ENCODE measurements around the gene DUOXA2.
"Not testable (repeated sequence)": the region's sequence is repeated elsewhere in the genome, so short reads cannot be mapped to it uniquely, and the experiment has no call there.

Gene DUOXA2

DNA sequence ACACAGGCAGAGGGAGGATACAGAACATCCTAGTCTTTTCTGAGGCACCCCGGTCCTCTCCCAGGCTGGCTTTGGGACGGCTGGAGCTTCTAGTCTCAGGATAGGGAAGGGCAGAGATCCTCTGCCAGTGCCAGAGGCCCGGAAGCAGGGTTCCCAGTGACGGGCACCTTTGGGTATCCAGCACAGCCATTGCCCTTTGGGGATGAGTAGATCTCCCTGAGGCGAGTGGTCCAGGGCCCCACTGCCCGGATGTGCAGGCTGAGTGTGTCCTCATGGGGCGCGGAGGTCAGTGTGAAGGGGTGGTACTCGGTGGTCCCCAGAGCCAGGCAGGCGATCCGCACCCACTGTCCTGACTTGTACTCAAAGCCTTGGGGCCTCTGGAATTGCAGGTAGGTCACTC, 18.5 kb upstream of the DUOXA2 start:
- DNase-seq (ENCODE audit: low spot score), result no peak

- DNase-seq (ENCODE audit: low spot score), result no peak
Measured at GRCh38 chr15:45097466-45097865, 16.7 kb upstream of the DUOXA2 start.

DNA sequence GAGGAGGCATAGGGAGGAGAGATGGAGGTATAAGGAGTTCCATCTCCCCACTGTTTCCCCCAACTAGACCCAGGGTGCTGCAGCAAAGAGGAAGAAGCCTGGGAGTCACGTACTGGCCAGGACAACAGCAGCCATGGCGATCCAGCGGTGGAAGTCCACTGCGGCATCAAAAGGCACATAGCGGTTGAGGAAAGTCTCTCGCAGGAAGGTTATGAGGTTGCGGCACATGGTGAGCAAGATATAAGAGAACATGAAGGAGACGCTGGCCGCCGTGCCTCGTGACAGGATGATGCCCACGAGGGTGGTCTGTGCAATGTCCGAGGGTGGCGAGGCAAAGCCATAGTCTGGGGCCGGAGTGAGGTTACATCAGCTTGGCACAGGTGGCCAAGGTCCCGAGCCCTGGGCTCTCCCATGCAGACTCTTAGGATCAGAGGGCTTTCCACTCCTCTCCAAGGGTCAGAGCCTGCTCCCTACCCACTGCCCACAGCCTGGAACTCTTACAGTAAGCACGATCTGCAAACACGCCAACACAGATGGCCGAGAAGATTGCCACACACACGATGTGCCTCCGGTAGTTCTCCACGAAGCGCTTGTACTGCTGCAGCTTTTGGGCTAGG, 14.5 kb upstream of the DUOXA2 start:
- DNase-seq (ENCODE audit: low spot score), result no peak

- no peak for DNase-seq (ENCODE audit: low spot score)
Measured at GRCh38 chr15:45100884-45101625, 13.1 kb upstream of the DUOXA2 start.

- no peak for DNase-seq (ENCODE audit: low spot score)
Measured at GRCh38 chr15:45101749-45102148, 12.4 kb upstream of the DUOXA2 start.

DNA sequence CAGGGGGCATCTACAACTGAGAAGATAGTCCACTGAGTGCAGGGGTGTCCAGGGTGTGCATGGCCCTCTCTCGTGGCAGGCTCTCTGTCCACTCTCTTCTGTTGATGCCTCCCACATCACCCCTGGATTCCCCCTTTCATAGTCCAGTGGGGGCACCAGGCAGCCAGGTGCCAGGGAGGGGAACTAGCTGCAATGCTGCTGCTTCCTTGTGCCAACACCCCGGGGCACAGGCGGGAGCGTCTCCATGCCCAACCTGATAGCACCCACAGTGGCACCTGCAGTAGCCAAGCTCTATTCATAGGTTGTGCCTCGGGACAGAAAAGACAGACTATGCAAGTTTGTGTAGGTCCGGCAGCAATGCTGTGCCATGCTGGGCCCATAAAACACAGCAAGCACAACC, 11.9 kb upstream of the DUOXA2 start:
- no peak for DNase-seq (ENCODE audit: low spot score)

DNA sequence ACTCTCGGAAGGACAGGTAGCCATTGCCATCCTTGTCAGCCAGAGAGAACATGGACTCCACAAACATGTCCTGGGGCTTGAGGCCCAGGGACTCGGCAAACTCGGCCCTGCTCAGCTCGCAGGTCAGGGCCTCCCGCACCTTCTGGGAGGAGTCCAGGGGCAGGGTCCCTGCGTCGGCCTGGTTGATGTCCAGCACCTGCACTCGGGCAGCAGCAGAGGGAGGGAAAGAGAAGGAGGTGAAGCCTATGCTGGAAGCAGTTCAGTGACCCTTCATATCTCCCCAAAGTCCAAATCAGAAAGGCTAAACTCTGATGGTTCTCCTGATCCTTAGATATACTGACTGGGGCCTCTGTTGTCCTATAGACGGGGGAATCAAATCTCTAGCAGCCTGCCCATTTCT, 10.0 kb upstream of the DUOXA2 start:
- not testable (repeated sequence) for DNase-seq (ENCODE audit: low spot score)

- no peak for DNase-seq (ENCODE audit: low spot score)
Measured at GRCh38 chr15:45105586-45105985, 8.5 kb upstream of the DUOXA2 start.

DNA sequence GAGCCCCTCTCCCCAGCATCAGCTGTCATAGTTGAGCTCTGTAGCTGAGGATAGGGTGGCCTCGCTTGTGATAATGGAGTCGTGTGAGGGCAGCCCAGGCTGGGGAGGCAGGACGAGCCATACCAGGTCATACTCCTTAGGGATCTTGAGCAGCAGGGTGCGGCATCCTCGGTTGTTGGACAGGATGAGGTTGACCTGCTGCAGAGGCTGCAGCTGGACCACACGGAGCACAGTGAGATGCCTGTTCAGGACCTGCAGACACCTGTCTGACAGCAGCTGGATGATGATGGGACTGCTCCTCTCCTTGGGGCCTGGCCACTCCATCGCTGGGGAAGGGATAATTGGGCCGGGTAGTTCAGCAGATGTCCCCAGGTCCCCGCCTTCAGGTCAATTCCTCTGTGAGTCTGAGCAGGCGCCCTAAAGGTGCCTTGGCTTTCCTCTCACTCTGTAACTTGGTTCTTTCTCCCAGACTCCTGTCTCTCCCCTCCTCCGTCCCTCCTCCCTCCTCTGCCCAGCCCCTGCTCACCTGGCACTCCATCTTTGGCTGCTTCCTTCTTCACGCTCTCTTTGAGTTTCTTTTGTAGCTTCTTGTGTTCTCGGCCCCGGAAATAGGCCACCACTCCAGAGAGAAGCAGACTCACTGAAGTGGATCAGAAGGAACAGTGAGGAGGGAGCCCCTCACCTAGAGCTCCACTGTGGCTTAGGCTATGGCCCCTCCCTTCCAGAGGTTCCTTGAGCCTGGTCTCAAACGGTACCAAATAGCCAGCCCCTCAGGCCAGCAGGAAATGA, 7.9 kb upstream of the DUOXA2 start:
- DNase-seq (ENCODE audit: low spot score), result no peak

GRCh38 chr15:45107941-45108630, 6.0 kb upstream of the DUOXA2 start:
- no peak for DNase-seq (ENCODE audit: low spot score)

DNA sequence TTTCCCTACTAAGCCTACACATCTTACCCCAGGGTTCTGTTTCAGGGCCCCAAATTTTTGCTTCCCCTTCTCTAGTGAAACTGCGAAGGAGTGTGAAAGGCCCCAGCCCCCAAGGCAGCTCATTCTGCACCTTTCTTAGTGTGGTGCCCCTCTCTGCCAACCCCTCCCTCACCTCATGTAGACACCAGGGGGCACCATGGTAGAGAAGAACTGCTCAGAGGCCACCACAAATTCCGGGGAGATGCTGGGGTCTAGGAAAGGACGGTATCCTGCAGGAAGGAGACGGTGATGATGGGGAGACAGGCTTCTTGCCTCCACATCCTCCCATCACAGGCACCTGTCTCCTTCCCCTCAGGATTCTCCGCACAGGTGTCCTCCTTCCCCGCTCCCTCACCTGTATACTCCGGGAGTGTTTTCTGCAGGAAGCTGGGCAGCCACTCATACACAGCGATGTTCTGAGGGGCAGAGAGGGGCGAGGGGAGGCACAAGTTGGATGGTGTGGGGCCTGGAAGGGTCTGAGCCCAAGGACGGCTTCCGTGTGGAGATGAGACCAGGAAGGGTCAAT, 3.8 kb upstream of the DUOXA2 start:
- DNase-seq (ENCODE audit: low spot score), result no peak

DNA sequence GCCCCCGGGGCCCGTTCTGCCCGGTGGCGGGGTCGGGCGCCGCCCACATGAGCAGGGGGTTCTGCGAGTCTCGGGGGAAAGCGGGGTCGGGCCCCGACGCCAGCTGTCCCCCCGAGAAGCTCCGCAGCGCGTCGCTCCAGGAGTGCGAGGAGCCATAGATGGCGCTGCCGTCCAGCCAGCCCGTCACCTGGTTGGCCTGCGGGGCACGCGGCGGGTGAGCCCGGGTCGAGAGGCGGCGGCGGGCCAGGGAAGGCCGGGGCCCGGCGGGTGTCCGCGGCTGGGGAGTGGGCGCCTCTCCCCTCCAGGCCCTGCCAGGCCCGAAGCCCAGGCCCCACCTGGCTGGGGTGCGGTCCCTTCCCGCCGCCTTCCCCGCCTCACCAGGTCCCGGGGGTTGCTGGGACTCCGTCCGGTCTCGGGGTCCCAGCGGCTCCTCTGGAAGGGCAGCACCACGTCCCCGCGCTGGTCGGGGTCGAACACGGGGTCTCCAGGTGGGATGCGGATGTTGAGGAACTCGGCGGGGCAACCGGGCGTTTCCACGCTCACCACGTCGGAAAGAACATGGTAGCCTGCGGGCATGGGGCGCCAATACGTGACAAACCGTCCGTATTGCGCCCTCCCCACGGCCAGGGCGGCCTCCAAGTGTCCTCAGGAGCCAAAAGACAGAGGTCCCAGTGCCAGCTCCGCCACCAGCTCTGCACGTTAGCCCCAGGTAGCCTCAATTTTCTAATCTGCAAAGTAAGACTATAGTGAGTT, 2.6 kb upstream of the DUOXA2 start:
- no peak for DNase-seq (ENCODE audit: low spot score)

DNA sequence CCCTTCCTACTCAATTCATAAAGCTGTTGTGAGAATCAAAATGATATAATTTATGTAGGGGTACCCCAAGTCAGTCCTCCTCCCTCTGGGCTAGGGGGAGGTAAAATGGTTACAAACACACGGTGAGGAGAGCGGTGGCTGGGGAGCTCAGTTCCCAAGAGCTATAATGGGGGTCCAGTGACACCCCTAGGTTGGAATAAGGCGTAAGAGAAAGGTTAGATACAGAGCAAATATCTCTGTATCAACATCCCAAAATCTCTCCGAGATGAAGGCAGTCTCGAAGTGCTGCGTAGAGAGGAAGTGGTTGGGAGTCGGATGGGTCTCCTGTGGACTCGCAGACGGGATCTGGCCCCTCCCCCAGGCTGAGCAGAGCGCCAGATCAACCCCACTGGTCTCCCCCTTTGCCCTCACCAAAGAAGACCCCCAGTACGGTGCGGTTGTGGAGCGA, 2.0 kb upstream of the DUOXA2 start:
- no peak for DNase-seq (ENCODE audit: low spot score)

GRCh38 chr15:45112591-45113379, 1.3 kb upstream of the DUOXA2 start:
- no peak for DNase-seq (ENCODE audit: low spot score)

GRCh38 chr15:45113380-45113990, 641 bp upstream of the DUOXA2 start:
- no peak for DNase-seq (ENCODE audit: low spot score)

DNA sequence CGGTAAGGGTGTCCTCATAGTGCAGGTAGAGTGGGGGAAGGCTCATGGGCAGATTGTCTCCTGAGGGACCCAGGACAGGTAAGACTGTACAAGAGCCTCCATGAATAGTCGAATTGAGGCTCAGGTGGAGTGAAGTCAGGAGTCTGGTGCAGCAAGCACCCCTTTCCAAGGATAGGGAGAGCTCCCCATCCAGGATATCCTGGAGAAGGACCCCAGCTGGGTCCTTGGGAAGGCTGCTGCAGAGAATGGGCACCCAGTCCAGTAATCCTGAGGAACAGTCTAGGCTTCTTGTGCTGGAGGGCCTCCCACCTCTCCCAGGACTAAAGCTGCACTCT, 592 bp downstream of the DUOXA2 start:
- no peak for DNase-seq (ENCODE audit: low spot score)

- DNase-seq (ENCODE audit: low spot score), result no peak
Measured at GRCh38 chr15:45115312-45115820, 1.2 kb downstream of the DUOXA2 start.

GRCh38 chr15:45116006-45116481, 1.9 kb downstream of the DUOXA2 start:
- no peak for DNase-seq (ENCODE audit: low spot score)

DNA sequence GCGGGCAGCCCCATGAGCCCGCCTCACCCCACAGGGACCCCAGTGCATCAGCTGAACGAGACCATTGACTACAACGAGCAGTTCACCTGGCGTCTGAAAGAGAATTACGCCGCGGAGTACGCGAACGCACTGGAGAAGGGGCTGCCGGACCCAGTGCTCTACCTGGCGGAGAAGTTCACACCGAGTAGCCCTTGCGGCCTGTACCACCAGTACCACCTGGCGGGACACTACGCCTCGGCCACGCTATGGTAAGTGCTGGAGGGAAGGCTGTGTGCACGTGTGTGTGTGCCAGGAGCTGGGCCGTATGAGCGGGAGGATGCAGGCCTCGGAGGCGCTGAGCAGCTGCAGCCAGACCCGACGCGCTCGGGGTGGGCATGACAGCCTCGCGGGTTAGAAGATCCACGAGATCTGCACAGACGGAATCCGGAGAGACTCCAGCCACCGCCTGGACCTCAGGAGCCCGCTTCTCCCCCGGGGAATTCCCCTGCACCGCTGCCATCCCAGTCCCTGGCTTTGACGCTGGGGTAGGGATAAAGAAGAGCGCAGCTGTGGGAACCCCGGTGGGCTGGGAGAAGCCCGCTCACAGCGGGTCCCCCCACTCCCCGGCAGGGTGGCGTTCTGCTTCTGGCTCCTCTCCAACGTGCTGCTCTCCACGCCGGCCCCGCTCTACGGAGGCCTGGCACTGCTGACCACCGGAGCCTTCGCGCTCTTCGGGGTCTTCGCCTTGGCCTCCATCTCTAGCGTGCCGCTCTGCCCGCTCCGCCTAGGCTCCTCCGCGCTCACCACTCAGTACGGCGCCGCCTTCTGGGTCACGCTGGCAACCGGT, 2.6 kb downstream of the DUOXA2 start:
- DNase-seq (ENCODE audit: low spot score), result no peak
